ENCODE measurements around the gene POLE2.
"Not testable (repeated sequence)": the region's sequence is repeated elsewhere in the genome, so short reads cannot be mapped to it uniquely, and the experiment has no call there.

POLE2 gene, protein sequence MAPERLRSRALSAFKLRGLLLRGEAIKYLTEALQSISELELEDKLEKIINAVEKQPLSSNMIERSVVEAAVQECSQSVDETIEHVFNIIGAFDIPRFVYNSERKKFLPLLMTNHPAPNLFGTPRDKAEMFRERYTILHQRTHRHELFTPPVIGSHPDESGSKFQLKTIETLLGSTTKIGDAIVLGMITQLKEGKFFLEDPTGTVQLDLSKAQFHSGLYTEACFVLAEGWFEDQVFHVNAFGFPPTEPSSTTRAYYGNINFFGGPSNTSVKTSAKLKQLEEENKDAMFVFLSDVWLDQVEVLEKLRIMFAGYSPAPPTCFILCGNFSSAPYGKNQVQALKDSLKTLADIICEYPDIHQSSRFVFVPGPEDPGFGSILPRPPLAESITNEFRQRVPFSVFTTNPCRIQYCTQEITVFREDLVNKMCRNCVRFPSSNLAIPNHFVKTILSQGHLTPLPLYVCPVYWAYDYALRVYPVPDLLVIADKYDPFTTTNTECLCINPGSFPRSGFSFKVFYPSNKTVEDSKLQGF

DNA sequence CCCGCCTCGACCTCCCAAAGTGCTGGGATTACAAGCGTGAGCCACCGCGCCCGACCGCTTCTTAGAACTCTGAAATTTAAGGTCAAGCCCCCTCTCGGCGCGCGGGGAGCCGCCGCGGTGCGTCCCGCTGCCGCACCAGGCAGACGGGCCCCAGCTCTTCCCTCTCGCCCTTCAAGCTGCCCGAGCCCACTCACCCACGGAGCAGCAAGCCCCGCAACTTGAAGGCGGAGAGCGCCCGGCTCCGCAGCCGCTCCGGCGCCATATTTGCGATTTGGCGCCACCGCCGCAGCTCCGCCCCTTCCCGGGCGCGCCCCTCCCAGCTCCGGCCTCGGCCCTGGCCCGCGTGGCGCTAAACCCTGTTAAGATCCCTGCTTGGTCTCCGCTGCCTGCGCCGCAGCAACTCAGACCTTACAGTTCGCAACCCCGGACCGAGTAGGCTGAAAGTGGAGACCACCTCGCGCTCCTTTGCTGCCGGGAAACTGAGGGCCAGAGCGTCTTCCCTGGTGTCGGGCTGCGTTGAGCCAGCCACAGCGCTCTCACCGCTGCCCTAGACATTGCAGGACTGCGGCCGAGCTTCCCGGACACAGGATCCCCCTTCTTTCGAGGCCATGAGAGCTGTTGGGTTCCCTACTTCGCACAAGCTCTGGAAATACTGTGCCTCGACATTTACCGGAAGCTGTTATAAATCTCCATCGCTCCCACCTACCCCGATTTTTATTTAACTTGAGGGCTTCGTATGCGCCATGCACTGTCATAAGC, at the start of gene POLE2:
Gene POLE2, minus strand, starts transcription at position 273 of the 759 bp plus-strand sequence. Its CDS starts 11 bp downstream, at position 262.
- DNase-seq, result peak; percentile 75

DNA sequence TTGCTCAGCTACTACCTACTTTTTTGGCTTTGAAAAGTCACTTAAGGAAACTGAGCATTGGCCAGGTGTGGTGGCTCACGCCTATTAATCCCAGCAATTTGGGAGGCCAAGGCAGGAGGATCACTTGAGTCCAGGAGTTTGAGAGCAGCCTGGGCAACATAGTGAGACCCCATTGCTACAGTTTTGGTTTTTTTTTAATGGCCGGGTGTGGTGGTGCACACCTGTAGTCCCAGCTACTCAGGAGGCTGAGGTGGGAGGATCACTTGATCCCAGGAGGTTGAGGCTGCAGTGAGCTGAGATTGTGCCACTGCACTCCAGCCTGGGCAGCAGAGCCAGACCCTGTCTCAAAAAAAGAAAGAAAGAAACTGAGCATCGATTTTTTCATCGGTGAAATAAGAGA, 47.7 kb upstream of the POLE2 start:
- not testable (repeated sequence) for DNase-seq

DNA sequence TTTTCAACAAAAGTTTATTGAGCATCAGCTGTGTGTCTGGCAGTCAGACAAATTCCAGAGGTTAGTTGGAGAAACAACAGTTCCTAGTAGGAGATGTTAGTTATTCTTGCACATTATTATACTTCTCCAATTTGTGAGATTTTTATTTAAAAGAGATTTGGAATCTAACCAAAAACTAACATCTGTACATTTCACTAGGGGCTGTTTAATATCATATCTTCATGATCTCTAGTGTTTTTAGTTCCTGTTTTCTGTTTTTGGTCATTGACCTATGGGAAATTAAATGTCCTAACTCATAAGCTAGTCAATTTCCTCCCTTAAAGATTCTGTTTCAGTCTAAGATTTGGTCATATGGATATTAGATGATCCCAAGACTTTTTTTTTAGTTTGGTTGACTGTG, 45.8 kb upstream of the POLE2 start:
- DNase-seq, result no peak

DNA sequence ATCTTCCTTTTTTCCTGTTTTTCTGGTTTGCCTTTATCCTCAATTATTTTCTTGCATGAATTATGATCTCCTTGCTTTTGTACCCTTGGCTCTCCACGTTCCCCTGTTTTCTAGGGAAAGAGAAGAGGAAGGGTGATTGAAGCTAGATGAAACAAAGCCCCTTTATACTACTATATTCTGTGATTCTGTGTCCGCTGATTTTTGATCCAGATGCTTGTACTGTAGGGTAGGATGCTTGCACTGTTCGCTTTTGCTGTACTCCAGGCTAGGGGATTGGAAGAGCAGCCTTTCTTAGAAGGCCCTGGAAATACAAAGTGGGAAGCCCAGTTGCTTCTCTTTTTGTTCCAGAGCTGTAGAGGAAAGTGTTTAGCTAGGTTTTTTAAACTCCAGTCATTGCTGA, 44.9 kb upstream of the POLE2 start:
- no peak for DNase-seq

DNA sequence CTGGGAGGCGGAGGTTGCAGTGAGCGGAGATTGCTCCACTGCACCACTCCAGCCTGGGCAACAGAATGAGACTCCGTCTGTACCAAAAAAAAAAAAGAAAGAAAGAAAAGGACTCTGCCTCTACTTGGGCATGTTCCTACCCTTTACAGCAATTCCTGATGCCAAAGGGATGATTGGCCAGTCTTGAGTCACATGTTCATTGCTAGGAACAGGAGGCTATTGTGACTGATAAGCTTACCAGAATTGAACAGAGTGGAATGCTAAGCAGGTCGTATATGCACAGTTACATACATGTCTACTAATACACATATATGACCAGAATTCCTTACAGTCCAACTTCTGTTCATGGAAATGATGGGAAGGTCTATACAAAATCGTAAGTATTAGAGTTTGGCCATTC, 39.2 kb upstream of the POLE2 start:
- no peak for DNase-seq

DNA sequence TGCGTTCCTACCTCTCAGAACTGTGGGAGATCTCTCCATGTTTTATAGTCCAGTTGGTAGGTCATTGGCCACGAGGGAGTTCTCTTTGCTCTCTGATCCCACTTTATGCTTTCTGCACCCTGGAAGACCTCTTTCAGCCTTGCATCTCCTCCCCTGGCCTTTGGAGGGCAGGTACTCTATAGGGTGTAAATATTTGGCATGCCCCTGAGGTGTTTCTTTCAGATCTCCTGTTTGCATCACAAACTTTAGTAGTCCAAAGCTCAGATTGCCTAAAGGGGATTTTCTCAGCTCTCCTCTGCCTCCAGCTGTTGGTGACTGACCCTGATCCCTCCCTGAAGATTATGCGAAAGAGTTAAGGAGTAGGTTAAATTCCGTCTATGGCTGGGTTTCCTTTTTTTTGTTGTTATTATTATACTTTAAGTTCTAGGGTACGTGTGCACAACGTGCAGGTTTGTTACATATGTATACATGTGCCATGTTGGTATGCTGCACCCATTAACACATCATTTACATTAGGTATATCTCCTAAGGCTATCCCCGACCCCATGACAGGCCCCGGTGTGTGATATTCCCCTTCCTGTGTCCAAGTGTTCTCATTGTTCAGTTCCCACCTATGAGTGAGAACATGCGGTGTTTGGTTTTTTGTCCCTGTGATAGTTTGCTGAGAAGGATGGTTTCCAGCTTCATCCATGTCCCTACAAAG, 33.9 kb upstream of the POLE2 start:
- DNase-seq, result not testable (repeated sequence)

DNA sequence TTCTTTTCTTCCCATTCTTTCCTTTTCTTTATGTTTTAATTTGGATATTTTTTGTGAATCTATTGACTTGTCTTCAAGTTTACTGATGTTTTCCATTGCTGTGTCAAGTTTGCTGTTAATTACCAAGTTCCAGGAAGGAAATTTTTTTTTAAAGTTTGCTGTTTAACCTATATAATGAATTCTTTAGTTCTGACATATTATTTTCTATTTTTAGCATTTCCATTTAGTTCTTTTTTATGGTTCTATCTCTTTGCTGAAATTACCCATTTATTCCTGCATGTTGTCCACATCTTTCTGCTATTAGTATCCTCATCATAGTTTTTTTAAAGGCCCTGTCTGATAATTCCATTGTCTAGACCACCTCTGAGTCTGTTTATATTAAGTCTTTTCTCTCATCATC, 32.7 kb upstream of the POLE2 start:
- DNase-seq, result no peak

DNA sequence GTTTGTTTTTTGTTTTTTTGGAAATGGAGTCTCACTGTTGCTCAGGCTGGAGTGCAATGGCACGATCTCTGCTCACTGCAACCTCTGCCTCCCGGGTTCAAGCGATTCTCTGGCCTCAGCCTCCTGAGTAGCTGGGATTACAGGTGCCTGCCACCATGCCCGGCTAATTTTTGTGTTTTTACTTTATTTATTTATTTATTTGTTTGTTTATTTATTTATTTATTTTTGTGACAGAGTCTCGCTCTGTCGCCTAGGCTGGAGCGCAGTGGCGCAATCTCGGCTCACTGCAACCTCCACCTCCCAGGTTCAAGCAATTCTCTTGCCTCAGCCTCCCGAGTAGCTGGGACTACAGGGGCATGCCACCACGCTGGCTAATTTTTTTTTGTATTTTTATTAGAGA, 23.0 kb upstream of the POLE2 start:
- not testable (repeated sequence) for DNase-seq

DNA sequence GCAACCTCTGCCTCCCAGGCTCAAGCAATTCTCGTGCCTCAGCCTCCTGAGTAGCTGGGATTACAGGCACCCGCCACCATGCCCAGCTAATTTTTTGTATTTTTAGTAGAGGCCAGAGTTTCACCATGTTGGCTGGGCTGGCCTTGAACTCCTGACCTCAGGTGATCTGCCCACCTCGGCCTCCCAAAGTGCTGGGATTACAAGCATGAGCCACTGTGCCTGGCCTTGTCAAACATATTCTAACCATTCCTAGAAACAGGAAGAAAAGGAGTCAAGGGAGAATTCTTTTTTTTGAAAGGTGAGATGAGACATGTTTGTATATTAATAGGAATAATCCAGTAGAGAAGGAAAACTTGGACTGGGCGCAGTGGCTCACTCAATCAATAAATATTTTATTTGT, 16.5 kb upstream of the POLE2 start:
- not testable (repeated sequence) for DNase-seq

DNA sequence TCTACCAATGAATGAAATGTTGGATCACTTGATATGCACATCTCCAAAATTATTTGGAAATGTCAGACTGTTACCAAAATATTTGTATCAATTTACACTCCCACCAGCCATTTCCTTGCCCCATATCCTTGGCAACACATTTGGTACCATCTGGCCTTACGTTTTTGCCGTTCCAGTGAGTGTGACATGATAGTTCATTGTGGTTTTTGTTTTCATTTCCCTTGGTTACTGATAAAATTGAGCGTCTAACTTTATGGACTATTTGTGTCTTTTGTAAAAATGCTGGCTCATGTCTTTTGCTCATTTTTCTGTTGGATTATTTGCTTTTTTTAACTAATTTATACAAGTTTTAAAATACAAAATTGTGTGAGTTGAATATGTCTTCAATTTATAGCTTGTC, 16.0 kb upstream of the POLE2 start:
- DNase-seq, result no peak

DNA sequence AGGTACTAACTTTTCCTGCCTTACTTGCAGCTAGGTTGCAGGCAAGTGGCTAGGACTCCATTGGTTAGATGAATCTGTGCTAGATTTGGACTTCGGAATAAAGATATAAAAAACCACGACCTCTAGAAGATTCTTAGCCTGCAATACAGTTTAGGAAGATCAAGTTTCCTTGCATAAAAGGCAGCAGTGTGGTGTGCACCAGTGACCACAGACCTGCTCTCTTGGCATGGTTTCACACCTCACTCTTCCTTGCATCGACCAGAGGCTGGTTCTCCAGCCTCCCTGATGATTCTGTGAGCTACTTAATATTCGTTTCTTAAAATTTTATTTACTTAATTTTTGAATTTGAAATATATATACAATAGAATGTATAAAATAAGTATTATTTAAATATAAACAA, 14.7 kb upstream of the POLE2 start:
- no peak for DNase-seq

DNA sequence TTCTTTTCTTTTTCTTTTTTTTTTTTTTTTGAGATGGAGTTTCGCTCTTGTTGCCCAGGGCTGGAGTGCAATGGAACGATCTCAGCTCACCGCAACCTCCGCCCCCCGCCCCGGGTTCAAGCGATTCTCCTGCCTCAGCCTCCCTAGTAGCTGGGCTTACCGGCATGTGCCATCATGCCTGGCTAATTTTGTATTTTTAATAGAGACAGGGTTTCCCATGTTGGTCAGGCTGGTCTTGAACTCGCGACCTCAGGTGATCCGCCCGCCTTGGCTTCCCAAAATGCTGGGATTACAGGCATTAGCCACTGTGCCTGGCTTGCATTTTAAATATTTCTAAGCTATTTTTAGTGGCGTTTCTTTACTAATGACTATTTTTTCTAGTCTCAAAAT, 5.7 kb upstream of the POLE2 start:
- DNase-seq, result not testable (repeated sequence)

DNA sequence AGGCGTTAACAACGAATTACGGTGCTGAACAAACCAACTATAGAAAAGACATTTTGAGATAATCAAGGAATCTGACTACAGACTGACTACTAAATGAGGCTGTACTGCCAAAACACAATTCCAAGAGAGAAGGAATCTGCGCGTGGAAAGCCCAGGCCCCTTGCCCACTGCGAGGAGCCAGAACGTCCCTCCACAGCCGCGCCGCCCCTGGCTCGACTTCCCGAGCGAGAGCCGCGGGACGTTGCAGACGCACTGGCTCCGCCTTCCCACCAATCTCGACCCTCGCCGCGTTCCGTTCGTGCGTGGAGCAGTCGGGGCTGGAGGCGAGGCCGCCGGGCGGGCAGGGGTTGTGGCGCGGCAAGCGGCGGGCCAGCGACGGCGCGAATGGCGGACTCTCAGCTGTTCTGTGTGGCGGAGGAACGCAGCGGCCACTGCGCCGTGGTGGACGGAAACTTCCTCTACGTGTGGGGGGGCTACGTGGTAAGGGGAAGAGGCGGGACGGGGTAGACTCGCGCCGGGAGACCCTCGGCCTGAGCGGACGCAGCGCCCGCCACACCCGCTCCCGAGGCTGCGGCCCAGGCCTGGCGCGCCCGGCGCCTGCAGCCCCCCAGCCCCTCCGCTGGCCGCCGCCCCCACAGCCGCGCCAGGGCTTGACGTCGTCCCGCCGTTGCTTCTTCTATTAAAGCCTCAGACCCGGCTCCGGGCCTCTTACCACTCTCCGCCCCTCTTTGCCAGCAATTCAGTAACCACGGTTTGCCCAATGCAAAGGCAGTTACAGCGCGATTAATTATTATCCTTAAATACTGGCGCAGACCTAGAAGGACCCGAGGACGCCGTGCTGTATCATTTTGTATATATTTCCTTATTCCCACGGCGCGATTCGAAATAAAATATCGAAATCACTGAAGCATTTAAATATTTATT, 5.1 kb upstream of the POLE2 start, which contains the start of gene KLHDC1:
Gene KLHDC1, plus strand, starts transcription at position 310 of the 924 bp plus-strand sequence. Its CDS starts 75 bp downstream, at position 385.
- peak; percentile 70 for DNase-seq

DNA sequence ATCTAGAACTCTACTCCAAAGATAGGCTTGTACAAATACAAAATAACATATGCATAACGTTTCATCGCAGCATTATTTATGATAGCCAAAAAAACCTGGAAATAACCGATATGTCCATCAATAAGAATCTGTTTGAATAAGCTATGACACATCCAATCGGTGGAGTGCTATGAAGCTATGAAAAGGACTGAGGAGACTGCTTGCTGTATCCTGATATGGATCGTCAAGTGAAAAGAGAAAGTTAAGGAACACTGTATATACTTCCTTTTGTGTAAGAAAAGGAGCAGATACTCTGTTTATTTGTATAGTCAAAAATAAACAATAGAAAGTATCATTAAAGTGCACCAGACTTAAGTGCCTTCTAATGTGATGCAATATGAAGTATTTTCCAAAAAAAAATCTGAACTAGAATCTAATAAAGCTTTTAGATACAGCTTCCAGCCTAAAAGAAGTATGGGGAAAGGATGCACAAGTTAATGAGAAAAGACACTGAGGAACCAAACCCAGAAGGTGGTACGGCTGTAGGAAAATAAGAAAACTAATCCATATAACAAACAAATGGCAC, 4.3 kb upstream of the POLE2 start:
- DNase-seq, result no peak

DNA sequence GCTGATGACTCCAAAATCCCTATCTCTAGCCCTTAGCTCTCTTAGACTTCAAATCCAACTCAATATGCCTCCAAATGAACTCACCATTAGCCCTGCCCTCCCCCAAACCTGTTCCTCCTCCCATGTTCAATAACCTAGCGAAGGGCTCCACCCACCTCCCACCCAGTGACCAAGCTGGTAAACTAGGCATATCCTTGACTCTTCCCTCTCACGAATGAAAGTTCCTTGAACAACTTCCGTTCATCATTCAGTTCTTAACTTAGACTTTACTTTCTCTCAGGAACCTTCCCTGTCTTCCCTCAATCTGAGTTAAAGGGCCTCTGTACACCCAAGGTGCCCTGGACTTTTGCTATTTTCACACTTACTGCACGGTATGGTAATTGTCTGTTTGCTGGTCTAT, 3.0 kb upstream of the POLE2 start:
- DNase-seq, result no peak

DNA sequence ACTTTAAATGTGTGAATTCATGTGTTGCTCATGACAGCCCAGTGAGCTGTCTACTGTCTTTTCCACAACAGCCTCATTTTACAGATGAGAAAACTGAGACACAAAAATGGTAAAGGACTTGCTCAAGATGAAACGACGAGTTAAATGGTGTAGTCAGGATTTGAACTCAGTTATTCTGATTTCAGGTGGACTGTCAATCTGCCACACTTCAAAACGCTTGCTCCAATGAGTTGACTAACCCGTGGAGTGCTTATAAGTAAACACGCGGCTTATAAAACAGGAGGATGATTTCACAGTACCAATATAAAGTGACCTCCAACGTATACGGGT, 652 bp upstream of the POLE2 start:
- no peak for DNase-seq

DNA sequence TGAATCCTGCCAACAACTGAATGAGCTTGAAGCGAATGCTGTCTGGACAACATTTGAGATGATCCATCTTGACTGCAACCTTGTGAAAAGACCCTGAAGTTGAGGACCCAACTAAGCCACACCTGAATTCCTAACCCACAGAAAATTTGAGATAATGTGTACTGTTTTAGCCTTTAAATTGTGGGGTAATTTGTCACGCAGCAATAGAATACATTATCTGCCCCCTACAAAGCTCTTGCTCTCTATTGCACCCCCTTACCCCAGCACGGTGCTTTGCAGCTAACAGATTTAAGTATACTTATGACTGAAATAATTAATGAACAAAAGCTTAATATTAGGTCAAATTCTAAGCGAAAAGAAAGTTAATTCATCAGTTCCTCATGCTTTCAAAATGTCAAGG, 1.6 kb downstream of the POLE2 start:
- DNase-seq, result no peak

DNA sequence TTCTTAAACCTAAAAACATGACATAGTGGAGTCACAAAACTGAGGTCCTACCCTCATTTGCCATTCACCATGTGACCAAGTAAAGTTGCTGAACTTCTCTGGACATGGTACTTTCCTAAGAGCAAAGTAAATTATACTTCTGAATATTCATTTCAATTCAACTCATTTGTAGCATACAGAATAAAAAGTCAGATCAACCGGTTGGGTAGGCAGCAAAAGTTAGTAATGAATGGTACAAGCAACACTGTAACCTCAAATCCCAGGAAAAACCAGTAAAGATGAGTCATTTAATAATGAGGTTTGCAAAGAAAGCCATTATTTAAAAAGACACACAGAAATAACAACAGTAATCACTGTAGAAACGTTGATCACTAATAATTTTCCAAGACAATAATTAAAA, 8.7 kb downstream of the POLE2 start:
- no peak for DNase-seq

DNA sequence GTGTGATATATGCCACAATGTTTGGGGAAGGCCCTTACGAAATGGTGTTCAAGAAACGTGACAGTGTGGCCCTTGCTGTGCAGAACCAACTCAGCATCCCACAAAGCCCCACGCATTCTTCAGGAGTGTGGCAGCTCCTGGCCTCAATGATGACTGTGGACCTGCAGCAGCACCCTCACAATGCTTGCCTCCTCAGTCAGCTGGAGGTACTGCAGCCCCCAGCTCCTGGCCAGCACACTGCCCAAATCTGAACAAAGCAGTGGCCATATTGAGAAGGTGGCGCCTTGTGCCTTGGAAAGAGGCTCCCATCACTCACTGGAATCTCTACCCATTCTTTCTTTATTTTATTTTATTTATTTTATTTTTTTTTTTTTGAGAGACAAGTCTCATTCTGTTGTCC, 10.4 kb downstream of the POLE2 start:
- no peak for DNase-seq

DNA sequence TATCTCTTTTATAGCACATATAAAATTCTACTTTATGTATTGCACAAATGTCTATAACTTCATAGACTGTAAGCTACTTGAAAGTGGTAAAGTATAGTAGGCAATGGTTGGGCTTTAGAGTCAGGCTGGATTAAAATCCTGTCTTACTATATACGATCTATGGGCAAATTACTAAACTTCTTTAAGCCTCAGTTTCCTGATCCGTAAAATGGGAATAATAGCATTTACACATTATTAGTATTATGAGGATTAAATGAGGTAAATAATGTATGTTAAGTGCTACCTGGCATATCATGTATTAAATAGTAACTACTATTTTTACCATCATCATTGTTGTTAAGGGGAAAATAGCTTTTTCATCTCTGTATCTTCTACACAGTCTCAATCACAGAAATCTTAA, 14.4 kb downstream of the POLE2 start:
- no peak for DNase-seq

DNA sequence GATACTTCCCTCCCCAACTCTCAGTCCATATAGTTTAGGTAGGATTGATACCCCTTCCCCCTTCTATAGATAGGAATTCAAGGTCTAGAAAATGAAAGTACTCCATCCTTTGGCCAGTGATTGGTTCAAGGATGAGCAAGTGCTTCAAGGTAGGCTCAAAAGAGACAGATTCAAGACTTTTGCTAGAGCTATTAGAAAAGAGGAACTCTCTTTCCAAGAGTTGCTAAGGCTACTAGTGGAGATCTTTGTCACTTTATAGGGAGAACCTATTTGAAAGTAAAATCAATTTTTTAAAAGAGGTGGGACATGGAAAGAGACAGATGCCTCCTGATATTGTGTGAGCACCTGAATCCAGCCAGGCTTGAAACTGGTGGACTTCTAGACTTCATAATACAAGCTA, 17.5 kb downstream of the POLE2 start:
- DNase-seq, result no peak

Measured in NCI-H2107 (cell line).